ENCODE results near the gene PDCD6IP.
A peak's percentile ranks its signal among the peaks of the same experiment; 100 is the strongest.

PDCD6IP gene

DNA sequence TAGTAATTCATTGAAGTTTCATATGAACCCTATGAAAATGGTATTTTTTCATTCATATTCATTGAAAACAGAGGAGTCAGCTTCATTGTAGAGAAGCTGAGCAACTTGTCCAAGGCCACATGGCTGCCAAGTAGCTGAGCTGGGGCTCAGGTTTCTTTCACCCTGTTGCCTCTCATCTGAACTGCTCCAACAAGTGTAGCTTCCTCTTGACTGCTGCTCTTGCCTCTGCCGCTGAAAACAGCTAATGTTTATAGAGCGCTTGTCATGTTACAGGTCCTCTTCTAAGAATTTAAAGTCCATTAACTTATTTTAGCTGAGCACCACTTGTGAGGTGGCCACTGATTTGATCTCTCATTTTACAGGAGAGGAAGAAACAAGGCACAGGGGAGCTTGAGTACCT lies 81.1 kb downstream of the PDCD6IP start:
- ChIA-PET CTCF (interaction anchor here (0.8 to 1.8 kb wide), 5 partner anchors 9 to 806 kb away, joined by 3 to 5 read pairs (median 4); no protein-coding TSS in a partner anchor), POLR2A (no interaction called here)

DNA sequence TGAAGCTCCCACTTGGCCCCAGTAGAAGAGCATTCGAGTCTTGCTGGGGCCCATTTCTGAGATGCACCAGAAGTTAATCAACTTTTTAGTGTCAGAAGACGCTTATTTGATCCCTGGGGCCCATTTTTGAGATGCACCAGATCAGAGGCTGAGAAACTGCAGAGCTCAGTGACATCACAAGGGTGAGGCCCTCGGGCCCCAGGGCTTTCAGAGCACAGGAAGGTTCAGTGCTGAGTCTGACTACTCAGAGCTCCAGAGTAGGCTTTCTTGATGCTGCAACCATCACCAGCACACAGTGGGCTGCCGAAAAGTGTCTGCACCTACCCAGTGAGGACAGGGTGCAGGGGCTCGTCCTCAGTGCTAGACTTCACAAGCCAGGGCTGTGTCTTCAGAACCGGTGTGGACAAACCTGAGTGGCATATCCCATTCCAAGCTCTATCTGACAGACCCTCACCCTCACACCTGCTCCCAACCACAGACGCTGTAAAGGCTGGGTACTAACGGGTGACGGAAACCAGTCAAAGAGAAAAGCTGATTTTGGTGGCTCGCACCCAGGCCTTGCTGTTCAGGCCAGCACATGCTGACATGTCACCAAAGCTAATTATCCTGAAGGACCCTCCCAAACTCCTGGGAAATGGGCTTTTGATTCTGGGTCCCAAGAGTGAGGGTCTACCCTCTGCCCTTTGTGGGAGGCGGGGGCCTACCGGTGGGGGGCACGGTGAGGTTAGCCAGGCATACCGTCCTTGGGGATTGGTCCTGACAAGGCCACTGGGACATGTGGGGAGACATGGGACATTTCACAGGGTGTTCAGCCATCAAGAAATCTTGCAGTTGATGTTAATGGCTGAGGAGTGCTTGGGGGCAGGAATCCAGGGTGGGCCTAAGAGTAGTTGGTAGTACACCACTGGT lies 83.0 kb downstream of the PDCD6IP start:
- CTCF ChIA-PET: interaction anchor here (1.6 to 5.1 kb wide), 4 partner anchors 8 to 805 kb away, joined by 4 to 52 read pairs (median 4); no protein-coding TSS in a partner anchor
- H3K4me1 ChIP-seq (ENCODE audit: control extremely low read depth in 1 of 4, control insufficient read depth in 4 of 4, insufficient read depth in 4 of 4, low read length in 3 of 4): peaks cover 0 to 6% (median 3%) of the 10 kb centered on the region in 4 experiments
- POLR2A ChIA-PET: no interaction called here
- no peaks in the 10 kb centered on the region for H3K36me3 ChIP-seq (ENCODE audit: control insufficient read depth in 4 of 4, insufficient read depth in 4 of 4, low read length in 3 of 4)
- 99% methylated on average over 14 of the region's 14 CpGs for WGBS (ENCODE audit: insufficient coverage)
- peaks cover 0 to 2% (median 0%) of the 10 kb centered on the region in 5 experiments for H3K9me3 ChIP-seq (ENCODE audit: control extremely low read depth in 1 of 5, control insufficient read depth in 4 of 5, insufficient read depth in 2 of 5, low read depth in 1 of 5, low read length in 4 of 5)
- no peak for DNase-seq
- no peaks in the 10 kb centered on the region for H3K27me3 ChIP-seq (replicated peaks in 2 of 5; ENCODE audit: control insufficient read depth in 4 of 5, insufficient read depth in 5 of 5, low read length in 4 of 5)
- no peak overlapping the region for H3K4me3 ChIP-seq (ENCODE audit: control insufficient read depth in 1 of 7, extremely low read depth in 1 of 7, insufficient read depth in 4 of 7, low read depth in 2 of 7, low read length in 6 of 7)
- H3K27ac ChIP-seq (ENCODE audit: insufficient read depth in 1 of 2, low read depth in 1 of 2, low read length in 2 of 2, poor library complexity in 1 of 2, severe bottlenecking in 2 of 2): no peak overlapping the region

More for the DNA sequence above, 81.1 kb downstream of the PDCD6IP start:
- WGBS (ENCODE audit: insufficient coverage): 78% methylated on average over 2 of the region's 2 CpGs
- peaks cover 0 to 6% (median 3%) of the 10 kb centered on the region in 4 experiments for H3K4me1 ChIP-seq (ENCODE audit: control extremely low read depth in 1 of 4, control insufficient read depth in 4 of 4, insufficient read depth in 4 of 4, low read length in 3 of 4)
- no peak for DNase-seq
- H3K9me3 ChIP-seq (ENCODE audit: control extremely low read depth in 1 of 5, control insufficient read depth in 4 of 5, insufficient read depth in 2 of 5, low read depth in 1 of 5, low read length in 4 of 5): peaks cover 0 to 2% (median 0%) of the 10 kb centered on the region in 5 experiments
- no peak overlapping the region for H3K4me3 ChIP-seq (ENCODE audit: control insufficient read depth in 1 of 7, extremely low read depth in 1 of 7, insufficient read depth in 4 of 7, low read depth in 2 of 7, low read length in 6 of 7)
- no peak overlapping the region for H3K27ac ChIP-seq (ENCODE audit: insufficient read depth in 1 of 2, low read depth in 1 of 2, low read length in 2 of 2, poor library complexity in 1 of 2, severe bottlenecking in 2 of 2)
- H3K27me3 ChIP-seq (replicated peaks in 2 of 5; ENCODE audit: control insufficient read depth in 4 of 5, insufficient read depth in 5 of 5, low read length in 4 of 5): no peaks in the 10 kb centered on the region
- H3K36me3 ChIP-seq (ENCODE audit: control insufficient read depth in 4 of 4, insufficient read depth in 4 of 4, low read length in 3 of 4): no peaks in the 10 kb centered on the region

DNA sequence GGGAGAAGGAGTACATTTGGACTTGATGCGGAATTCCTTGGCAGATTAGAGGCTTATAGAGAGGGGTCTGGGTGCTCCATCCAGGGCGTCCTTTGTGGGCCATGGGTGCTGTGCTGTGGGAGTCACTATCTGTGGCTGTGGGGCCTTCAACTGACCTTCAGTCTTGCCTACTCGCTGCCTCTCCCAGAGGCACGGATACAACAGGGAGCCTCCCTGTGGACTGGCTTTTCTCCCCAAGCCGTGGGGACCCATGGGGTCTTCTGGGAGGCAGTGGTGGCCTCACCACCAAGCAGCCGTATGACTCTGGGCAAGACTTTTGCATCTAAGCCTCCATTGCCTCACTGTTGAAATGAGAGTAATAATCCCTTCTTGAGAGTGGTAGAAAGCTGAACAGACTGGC lies 83.9 kb downstream of the PDCD6IP start:
- no peaks in the 10 kb centered on the region for H3K27me3 ChIP-seq (replicated peaks in 2 of 5; ENCODE audit: control insufficient read depth in 4 of 5, insufficient read depth in 5 of 5, low read length in 4 of 5)
- no peak for DNase-seq
- ChIA-PET CTCF (interaction anchor here (1.3 to 5.1 kb wide), 9 partner anchors 11 to 808 kb away, joined by 3 to 52 read pairs (median 6); no protein-coding TSS in a partner anchor), POLR2A (no interaction called here)
- H3K36me3 ChIP-seq (ENCODE audit: control insufficient read depth in 4 of 4, insufficient read depth in 4 of 4, low read length in 3 of 4): no peaks in the 10 kb centered on the region
- no peak overlapping the region for H3K27ac ChIP-seq (ENCODE audit: insufficient read depth in 1 of 2, low read depth in 1 of 2, low read length in 2 of 2, poor library complexity in 1 of 2, severe bottlenecking in 2 of 2)
- H3K4me3 ChIP-seq (ENCODE audit: control insufficient read depth in 1 of 7, extremely low read depth in 1 of 7, insufficient read depth in 4 of 7, low read depth in 2 of 7, low read length in 6 of 7): no peak overlapping the region
- peaks cover 0 to 6% (median 3%) of the 10 kb centered on the region in 4 experiments for H3K4me1 ChIP-seq (ENCODE audit: control extremely low read depth in 1 of 4, control insufficient read depth in 4 of 4, insufficient read depth in 4 of 4, low read length in 3 of 4)
- H3K9me3 ChIP-seq (ENCODE audit: control extremely low read depth in 1 of 5, control insufficient read depth in 4 of 5, insufficient read depth in 2 of 5, low read depth in 1 of 5, low read length in 4 of 5): peaks cover 0 to 2% (median 0%) of the 10 kb centered on the region in 5 experiments
- WGBS (ENCODE audit: insufficient coverage): 99% methylated on average over 6 of the region's 6 CpGs

- Histone ChIP-seq H3K4me3 (ENCODE audit: control insufficient read depth in 1 of 7, extremely low read depth in 1 of 7, insufficient read depth in 4 of 7, low read depth in 2 of 7, low read length in 6 of 7) (peak overlapping the region in 1 of 7 experiments; percentile 29), H3K36me3 (ENCODE audit: control insufficient read depth in 4 of 4, insufficient read depth in 4 of 4, low read length in 3 of 4) (no peaks in the 10 kb centered on the region), H3K27me3 (replicated peaks in 2 of 5; ENCODE audit: control insufficient read depth in 4 of 5, insufficient read depth in 5 of 5, low read length in 4 of 5) (no peaks in the 10 kb centered on the region), H3K27ac (ENCODE audit: insufficient read depth in 1 of 2, low read depth in 1 of 2, low read length in 2 of 2, poor library complexity in 1 of 2, severe bottlenecking in 2 of 2) (no peak overlapping the region), H3K4me1 (ENCODE audit: control extremely low read depth in 1 of 4, control insufficient read depth in 4 of 4, insufficient read depth in 4 of 4, low read length in 3 of 4) (peaks cover 0 to 6% (median 3%) of the 10 kb centered on the region in 4 experiments), H3K9me3 (ENCODE audit: control extremely low read depth in 1 of 5, control insufficient read depth in 4 of 5, insufficient read depth in 2 of 5, low read depth in 1 of 5, low read length in 4 of 5) (no peaks in the 10 kb centered on the region)
- CTCF ChIA-PET: interaction anchor here (0.9 to 5.1 kb wide), 14 partner anchors 9 to 807 kb away, joined by 3 to 52 read pairs (median 4); no protein-coding TSS in a partner anchor
- POLR2A ChIA-PET: no interaction called here
- WGBS (ENCODE audit: insufficient coverage): 20% methylated on average over 4 of the region's 6 CpGs
- peak; percentile 42 to 66 (median 51) for DNase-seq
These were observed 85.1 kb downstream of the PDCD6IP start for GRCh38 chr3:33883538-33883950.

DNA sequence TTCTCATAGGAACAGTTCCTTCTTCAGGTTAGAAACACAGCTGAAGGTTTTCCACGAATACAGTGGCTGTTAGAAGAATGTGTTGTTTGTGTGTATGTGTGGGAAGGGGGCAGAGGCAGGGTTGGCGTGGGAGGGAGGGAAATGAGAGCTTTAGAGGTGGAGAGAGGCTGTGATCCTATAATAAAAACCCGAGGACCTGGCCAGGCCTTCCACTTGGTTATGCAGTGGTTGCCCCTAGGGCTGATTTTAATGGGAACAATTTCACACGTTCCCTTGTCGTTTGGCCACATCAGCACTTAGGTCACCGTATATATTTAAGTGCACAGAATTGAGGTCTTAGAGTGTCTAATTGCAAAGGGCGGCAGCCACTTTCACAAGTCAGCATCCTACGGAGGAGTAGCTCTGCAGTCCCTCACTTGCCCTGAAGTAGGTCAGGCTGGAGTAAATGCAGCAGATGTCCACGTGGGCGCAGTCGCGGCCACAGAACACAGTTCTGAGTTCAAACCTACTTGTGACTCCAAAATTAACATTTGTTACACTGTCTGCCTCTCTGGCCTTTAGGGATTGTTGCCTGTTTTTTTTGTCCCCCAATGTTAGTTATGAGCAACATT lies 85.6 kb downstream of the PDCD6IP start:
- no peak overlapping the region for H3K27ac ChIP-seq (ENCODE audit: insufficient read depth in 1 of 2, low read depth in 1 of 2, low read length in 2 of 2, poor library complexity in 1 of 2, severe bottlenecking in 2 of 2)
- peak overlapping the region in 1 of 7 experiments; percentile 29 for H3K4me3 ChIP-seq (ENCODE audit: control insufficient read depth in 1 of 7, extremely low read depth in 1 of 7, insufficient read depth in 4 of 7, low read depth in 2 of 7, low read length in 6 of 7)
- no peaks in the 10 kb centered on the region for H3K36me3 ChIP-seq (ENCODE audit: control insufficient read depth in 4 of 4, insufficient read depth in 4 of 4, low read length in 3 of 4)
- 79% methylated on average over 12 of the region's 12 CpGs for WGBS (ENCODE audit: insufficient coverage)
- peaks cover 0 to 6% (median 3%) of the 10 kb centered on the region in 4 experiments for H3K4me1 ChIP-seq (ENCODE audit: control extremely low read depth in 1 of 4, control insufficient read depth in 4 of 4, insufficient read depth in 4 of 4, low read length in 3 of 4)
- CTCF ChIA-PET: interaction anchor here (0.9 to 5.1 kb wide), 10 partner anchors 12 to 807 kb away, joined by 3 to 52 read pairs (median 4); no protein-coding TSS in a partner anchor
- no peaks in the 10 kb centered on the region for H3K27me3 ChIP-seq (replicated peaks in 2 of 5; ENCODE audit: control insufficient read depth in 4 of 5, insufficient read depth in 5 of 5, low read length in 4 of 5)
- POLR2A ChIA-PET: no interaction called here
- no peaks in the 10 kb centered on the region for H3K9me3 ChIP-seq (ENCODE audit: control extremely low read depth in 1 of 5, control insufficient read depth in 4 of 5, insufficient read depth in 2 of 5, low read depth in 1 of 5, low read length in 4 of 5)
- peak in 2 of 3 donors; percentile 23 to 26 for DNase-seq

GRCh38 chr3:33884701-33885100 lies 86.3 kb downstream of the PDCD6IP start:
- WGBS (ENCODE audit: insufficient coverage): 59% methylated on average over 5 of the region's 5 CpGs
- peaks cover 0 to 6% (median 3%) of the 10 kb centered on the region in 4 experiments for H3K4me1 ChIP-seq (ENCODE audit: control extremely low read depth in 1 of 4, control insufficient read depth in 4 of 4, insufficient read depth in 4 of 4, low read length in 3 of 4)
- no peak overlapping the region for H3K4me3 ChIP-seq (ENCODE audit: control insufficient read depth in 1 of 7, extremely low read depth in 1 of 7, insufficient read depth in 4 of 7, low read depth in 2 of 7, low read length in 6 of 7)
- no peak for DNase-seq
- no peak overlapping the region for H3K27ac ChIP-seq (ENCODE audit: insufficient read depth in 1 of 2, low read depth in 1 of 2, low read length in 2 of 2, poor library complexity in 1 of 2, severe bottlenecking in 2 of 2)
- H3K36me3 ChIP-seq (ENCODE audit: control insufficient read depth in 4 of 4, insufficient read depth in 4 of 4, low read length in 3 of 4): no peaks in the 10 kb centered on the region
- H3K9me3 ChIP-seq (ENCODE audit: control extremely low read depth in 1 of 5, control insufficient read depth in 4 of 5, insufficient read depth in 2 of 5, low read depth in 1 of 5, low read length in 4 of 5): no peaks in the 10 kb centered on the region
- CTCF ChIA-PET: interaction anchor here (2.3 to 5.1 kb wide), 4 partner anchors 31 to 806 kb away, joined by 9 to 52 read pairs (median 12); no protein-coding TSS in a partner anchor
- POLR2A ChIA-PET: no interaction called here
- H3K27me3 ChIP-seq (replicated peaks in 2 of 5; ENCODE audit: control insufficient read depth in 4 of 5, insufficient read depth in 5 of 5, low read length in 4 of 5): no peaks in the 10 kb centered on the region

All from common myeloid progenitor, CD34-positive (primary cell).